D721Med (cell line): ENCODE data around the gene NUP85.
"Not testable (repeated sequence)": the region's sequence is repeated elsewhere in the genome, so short reads cannot be mapped to it uniquely, and the experiment has no call there.

ENCODE experiments used
- DNase-seq: peaks from one replicate; pipeline ENCODE4 v3.0.0; 2011; ENCODE audit warnings: low spot score; ENCODE audit not compliant: insufficient read length
- FAIRE-seq: peaks from 2 replicates; lab custom pipeline; 2011; peaks lifted over from hg19 to GRCh38; lab: Jason Lieb, UNC
- CTCF ChIP-seq: IDR thresholded peaks from 2 replicates; pipeline ENCODE4 v1.5.1; 2012; ENCODE audit warnings: mild to moderate bottlenecking, control low read depth; ENCODE audit not compliant: insufficient read depth; ENCODE audit errors: missing control alignments

The NUP85 gene

GRCh38 chr17:75272848-75273184, 67.3 kb downstream of the NUP85 start:
- FAIRE-seq (no peak), DNase-seq (no peak)
- TF ChIP-seq CTCF = no peak

GRCh38 chr17:75273977-75274708, 68.7 kb downstream of the NUP85 start:
- no peak for FAIRE-seq
- no peak for DNase-seq
- TF ChIP-seq CTCF = no peak

GRCh38 chr17:75277664-75278071, 72.2 kb downstream of the NUP85 start:
- no peak for DNase-seq
- no peak for FAIRE-seq
- no peak for TF ChIP-seq CTCF

GRCh38 chr17:75280189-75280588, 74.7 kb downstream of the NUP85 start:
- not testable (repeated sequence) for DNase-seq, FAIRE-seq

- DNase-seq (no peak), FAIRE-seq (no peak)
- no peak for TF ChIP-seq CTCF
These were observed 79.6 kb downstream of the NUP85 start for GRCh38 chr17:75285123-75285522.
